Activated CD8-positive, alpha-beta memory T cell treated with anti-CD3 and anti-CD28 coated beads for 36 hours (primary cell): ENCODE results near the gene EPC2. TPM values are rescaled to one million over a fixed set of nuclear protein-coding genes. Genes with fewer than 3 reads are reported as not detected.

Experiments used
- CTCF ChIA-PET: fragments of 350-600 bp; sonication (Branson Sonifier 250); formaldehyde crosslinking; loops from one replicate; lab custom pipeline; 2021; ENCODE audit warnings: antibody characterized with exemption; lab: Charles Lee
- POLR2A ChIA-PET: fragments of 350-600 bp; sonication (Branson Sonifier 250); formaldehyde crosslinking; loops from one replicate; lab custom pipeline; 2021; ENCODE audit warnings: antibody characterized with exemption; lab: Charles Lee
- total RNA-seq, 2 experiments: library from RNA; stranded (reverse); gene quantifications; one replicate each; pipeline ENCODE4 v1.2.3, GENCODE V29; 2021

Gene EPC2
- total RNA-seq, 2 experiments from 2014 or later = 20.6 to 22.7 TPM

GRCh38 chr2:148702475-148702874 lies 57.9 kb downstream of the EPC2 start:
- ChIA-PET CTCF (no interaction called here), POLR2A (no interaction called here)

- ChIA-PET CTCF (no interaction called here), POLR2A (no interaction called here)
Observed at GRCh38 chr2:148704247-148704646, 59.7 kb downstream of the EPC2 start.

GRCh38 chr2:148716378-148716920 lies 71.9 kb downstream of the EPC2 start:
- POLR2A ChIA-PET = no interaction called here
- CTCF ChIA-PET = no interaction called here

- ChIA-PET POLR2A (no interaction called here), CTCF (no interaction called here)
Observed at GRCh38 chr2:148718039-148718438, 73.5 kb downstream of the EPC2 start.

- CTCF ChIA-PET = no interaction called here
- POLR2A ChIA-PET = no interaction called here
Observed at GRCh38 chr2:148719195-148719749, 74.7 kb downstream of the EPC2 start.

DNA sequence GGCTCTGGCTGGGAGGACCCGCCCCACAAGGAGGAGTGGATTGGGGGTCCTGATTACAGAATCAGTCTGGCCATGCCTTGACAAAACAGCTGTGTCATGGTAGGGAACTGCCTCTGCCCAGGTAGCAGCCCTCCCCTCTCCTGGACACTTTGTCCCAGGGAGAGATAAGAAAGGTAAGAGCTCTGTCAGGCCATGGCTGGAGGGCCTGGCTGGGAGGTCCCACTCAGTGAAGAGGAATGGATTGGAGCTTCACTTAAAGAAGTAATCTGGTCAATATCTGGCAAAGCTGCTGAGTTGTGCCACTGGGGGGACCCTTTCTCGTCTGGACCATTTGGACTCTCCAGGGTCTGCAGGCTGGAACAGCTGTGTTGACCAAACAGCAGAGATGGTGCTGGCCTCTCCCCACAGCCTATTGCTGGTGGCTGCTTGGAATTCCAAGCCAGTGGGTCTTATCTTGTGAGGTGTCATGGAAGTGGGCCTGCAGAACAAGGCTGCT lies 75.4 kb downstream of the EPC2 start:
- ChIA-PET POLR2A (no interaction called here), CTCF (no interaction called here)

- CTCF ChIA-PET = no interaction called here
- POLR2A ChIA-PET = no interaction called here
Observed at GRCh38 chr2:148720501-148721001, 76.0 kb downstream of the EPC2 start.

- ChIA-PET POLR2A (no interaction called here), CTCF (interaction anchor here (0.6 kb wide), 1 partner anchor 81 kb away, joined by 4 read pairs; no protein-coding TSS in a partner anchor)
Observed at GRCh38 chr2:148721520-148721931, 77.0 kb downstream of the EPC2 start.

GRCh38 chr2:148721991-148722777 lies 77.6 kb downstream of the EPC2 start:
- ChIA-PET CTCF (interaction anchor here (0.6 kb wide), 1 partner anchor 82 kb away, joined by 4 read pairs; no protein-coding TSS in a partner anchor), POLR2A (no interaction called here)

DNA sequence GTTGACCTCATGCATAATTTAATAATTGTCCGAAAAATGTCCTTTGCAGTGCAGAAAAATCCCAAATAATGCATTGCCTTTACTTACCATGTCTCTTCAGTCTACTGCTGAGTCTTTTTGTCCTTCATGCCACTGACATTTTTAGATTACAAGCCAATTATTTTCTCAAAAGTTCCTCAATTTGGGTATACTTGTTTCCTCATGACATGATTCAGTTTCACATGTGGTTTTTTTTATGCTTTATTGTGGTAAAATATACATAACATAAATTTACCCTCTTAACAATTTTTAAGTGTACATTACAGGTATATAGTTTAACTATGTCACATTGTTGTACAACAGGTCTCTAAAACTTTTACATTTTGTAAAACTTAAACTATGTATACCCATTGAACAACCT lies 81.0 kb downstream of the EPC2 start:
- ChIA-PET POLR2A (no interaction called here), CTCF (no interaction called here)

GRCh38 chr2:148726228-148726627 lies 81.7 kb downstream of the EPC2 start:
- ChIA-PET CTCF (no interaction called here), POLR2A (no interaction called here)

- ChIA-PET POLR2A (interaction anchor here (0.6 kb wide), 1 partner anchor 310 kb away, joined by 3 read pairs; no protein-coding TSS in a partner anchor), CTCF (no interaction called here)
Observed at GRCh38 chr2:148730085-148730484, 85.5 kb downstream of the EPC2 start.

DNA sequence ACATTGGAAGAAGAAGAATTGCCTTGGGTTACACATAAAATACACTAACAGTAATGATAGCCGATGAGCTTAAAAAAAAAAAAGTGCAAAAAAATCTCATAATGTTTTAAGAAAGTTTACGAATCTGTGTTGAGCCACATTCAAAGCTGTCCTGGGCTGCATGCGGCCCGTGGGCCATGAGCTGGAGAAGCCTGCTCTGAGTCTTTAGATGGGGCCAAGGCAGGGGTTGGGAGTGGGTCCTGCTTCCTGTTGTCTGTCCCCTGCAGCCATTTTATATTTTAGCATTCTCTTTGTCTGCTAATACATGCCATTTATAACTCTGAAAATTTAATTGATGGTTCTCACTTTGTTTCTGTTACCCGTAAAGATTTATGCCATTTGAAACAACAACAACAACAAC lies 93.2 kb downstream of the EPC2 start:
- ChIA-PET CTCF (no interaction called here), POLR2A (no interaction called here)

DNA sequence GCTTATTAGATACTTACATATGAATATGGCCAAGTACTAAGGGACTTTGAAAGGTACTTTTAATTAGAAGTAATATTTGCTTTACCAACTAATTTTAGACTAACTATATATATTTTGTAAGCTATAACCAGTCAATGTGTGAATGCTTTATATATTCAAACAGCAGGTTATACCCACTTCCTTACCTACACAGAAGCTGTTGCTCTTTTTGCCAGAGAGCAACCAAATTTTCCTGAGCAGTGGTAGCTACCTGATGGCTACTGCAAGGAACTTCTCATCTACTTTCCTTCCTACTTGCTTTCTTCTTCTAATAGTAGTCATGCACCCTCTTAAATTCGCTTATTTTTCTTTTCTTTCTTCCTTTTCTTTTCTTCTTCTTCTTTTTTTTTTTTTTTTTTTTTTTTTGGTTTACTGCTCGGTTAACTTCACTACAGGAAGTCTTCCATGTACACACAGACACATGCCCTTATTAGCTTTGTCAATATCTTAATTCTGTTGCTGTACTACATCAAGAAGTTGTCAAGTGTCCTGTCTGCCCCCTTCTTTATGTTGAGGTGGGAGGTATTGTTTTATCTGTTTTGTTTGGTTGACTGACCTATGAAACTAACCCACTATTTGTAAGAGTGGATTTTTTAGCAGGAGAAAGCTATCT lies 95.0 kb downstream of the EPC2 start:
- CTCF ChIA-PET = no interaction called here
- POLR2A ChIA-PET = interaction anchor here (0.5 kb wide), 1 partner anchor 180 kb away, joined by 3 read pairs; no protein-coding TSS in a partner anchor

DNA sequence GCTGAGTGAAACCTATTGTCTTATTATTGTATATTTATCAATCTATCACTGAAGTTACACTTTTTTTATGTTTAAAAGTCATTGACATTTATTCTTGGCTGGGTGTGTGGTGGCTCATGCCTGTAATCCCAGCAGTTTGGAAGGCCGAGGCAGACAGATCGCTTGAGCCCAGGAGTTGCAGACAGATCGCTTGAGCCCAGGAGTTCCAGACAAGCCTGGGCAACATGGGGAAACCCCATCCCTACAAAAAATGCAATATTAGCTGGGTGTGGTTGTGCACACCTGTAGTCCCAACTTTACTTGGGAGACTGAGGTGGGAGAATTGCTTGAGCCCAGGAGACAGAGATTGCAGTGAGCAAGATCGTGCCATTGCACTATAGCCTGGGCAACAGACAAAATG lies 97.8 kb downstream of the EPC2 start:
- ChIA-PET CTCF (no interaction called here), POLR2A (interaction anchor here (0.7 kb wide), 1 partner anchor 1737 kb away, joined by 3 read pairs; no protein-coding TSS in a partner anchor)

GRCh38 chr2:148745151-148745851 lies 100.8 kb downstream of the EPC2 start:
- CTCF ChIA-PET = no interaction called here
- POLR2A ChIA-PET = interaction anchor here (0.6 to 0.9 kb wide), 2 partner anchors 99 to 155 kb away, joined by 3 to 4 read pairs; no protein-coding TSS in a partner anchor

DNA sequence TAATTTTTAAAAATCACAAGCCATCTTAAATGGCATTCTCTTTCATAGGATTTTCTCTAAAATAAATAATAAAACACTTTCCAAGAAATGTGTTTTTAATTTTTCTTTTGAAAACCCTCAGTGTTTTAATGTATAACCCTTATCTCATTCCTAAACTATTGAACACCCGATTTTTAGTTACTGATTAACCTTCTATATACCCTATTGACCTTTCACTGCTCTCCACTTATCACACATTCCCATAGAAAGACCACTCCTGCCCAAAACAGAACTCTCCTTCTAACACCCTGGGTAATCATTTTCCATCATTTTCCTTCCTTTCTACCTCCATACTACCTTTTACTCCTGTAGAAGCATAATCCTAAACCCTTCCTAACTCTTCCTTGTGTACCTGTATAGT lies 102.4 kb downstream of the EPC2 start:
- POLR2A ChIA-PET = no interaction called here
- CTCF ChIA-PET = no interaction called here

DNA sequence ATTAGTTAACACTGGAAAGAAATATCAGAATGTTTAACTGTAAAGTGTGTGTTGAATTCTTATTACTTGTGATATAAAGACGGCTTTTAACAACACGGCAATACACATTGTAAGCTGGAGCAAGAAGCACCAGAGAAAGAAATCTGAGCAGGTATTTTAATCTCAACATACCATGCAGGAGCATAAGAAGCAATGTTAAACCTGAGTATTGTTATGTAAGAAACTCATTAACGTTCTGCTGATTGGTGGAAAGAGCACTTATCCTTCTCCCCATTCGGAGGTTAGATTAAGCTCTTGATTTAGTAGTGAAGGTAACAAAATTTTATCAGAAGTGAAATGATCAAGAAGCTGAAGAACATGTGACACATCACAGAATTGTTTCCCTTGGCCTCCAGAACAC lies 107.4 kb downstream of the EPC2 start:
- CTCF ChIA-PET = interaction anchor here (0.6 kb wide), 1 partner anchor 37 kb away, joined by 3 read pairs; no protein-coding TSS in a partner anchor

DNA sequence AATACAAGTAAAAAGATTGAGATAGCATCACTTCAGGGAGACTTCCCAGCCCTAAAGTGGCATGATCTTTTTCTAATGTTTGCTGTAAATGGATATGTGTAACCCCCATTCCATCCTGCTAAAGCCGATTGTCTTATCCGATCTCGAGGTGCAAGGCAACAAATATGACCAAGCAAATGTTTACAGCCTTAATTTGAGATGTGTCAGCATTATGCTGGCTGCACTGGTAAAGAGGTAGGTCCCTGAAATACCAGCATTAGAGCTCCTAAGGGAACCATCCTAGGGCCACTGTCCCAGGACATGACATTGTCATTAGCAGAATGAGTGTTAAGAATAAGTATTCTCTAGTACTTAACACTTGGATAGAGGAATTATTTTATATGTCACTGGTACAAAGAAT lies 108.4 kb downstream of the EPC2 start:
- ChIA-PET CTCF (no interaction called here), POLR2A (no interaction called here)

More for the DNA sequence above, 107.4 kb downstream of the EPC2 start:
- POLR2A ChIA-PET = no interaction called here
